ENCODE measurements around the gene DCDC2C.

- TF ChIP-seq EZH2 (IDR thresholded peaks at IDR 0.05; ENCODE audit: insufficient read depth, poor library complexity, severe bottlenecking) (no peak), EZH2phosphoT487 (IDR thresholded peaks at IDR 0.05; ENCODE audit: insufficient read depth, low read depth) (no peak)
These were observed 24.2 kb upstream of the DCDC2C start for GRCh38 chr2:3679180-3679579.
